NCI-H1092 treated with DMSO at 0.1 percent for 48 hours (cell line): Measurements from ENCODE around the gene CES2.
"Not testable (repeated sequence)": the region's sequence is repeated elsewhere in the genome, so short reads cannot be mapped to it uniquely, and the experiment has no call there.

ENCODE experiments used
- DNase-seq: peaks from one replicate; lab custom pipeline; 2025; lab: John Stamatoyannopoulos, UW

The CES2 gene

GRCh38 chr16:66935314-66936011 is at the start of gene CES2:
Gene CES2, plus strand, starts transcription at chr16:66935516. Its CDS starts 120 bp downstream, at chr16:66935636.
- no peak for DNase-seq

- DNase-seq: no peak
Measured at GRCh38 chr16:66886321-66886720, 49.0 kb upstream of the CES2 start.

- DNase-seq: no peak
Measured at GRCh38 chr16:66886914-66887313, 48.4 kb upstream of the CES2 start.

- no peak for DNase-seq
Measured at GRCh38 chr16:66888647-66889615, 46.4 kb upstream of the CES2 start.

GRCh38 chr16:66889622-66890021 is 45.7 kb upstream of the CES2 start:
- DNase-seq: no peak

GRCh38 chr16:66890799-66891198 is 44.5 kb upstream of the CES2 start:
- DNase-seq: no peak

- DNase-seq: no peak
Measured at GRCh38 chr16:66891360-66891759, 44.0 kb upstream of the CES2 start.

GRCh38 chr16:66891797-66892196 is 43.5 kb upstream of the CES2 start:
- no peak for DNase-seq

GRCh38 chr16:66894055-66894454 is 41.3 kb upstream of the CES2 start:
- DNase-seq: no peak

- DNase-seq: peak; percentile 40
Measured at GRCh38 chr16:66894948-66895688, 40.2 kb upstream of the CES2 start.

- DNase-seq: no peak
Measured at GRCh38 chr16:66895689-66895979, 39.7 kb upstream of the CES2 start.

- DNase-seq: no peak
Measured at GRCh38 chr16:66895999-66896398, 39.3 kb upstream of the CES2 start.

- DNase-seq: not testable (repeated sequence)
Measured at GRCh38 chr16:66896682-66897081, 38.6 kb upstream of the CES2 start.

GRCh38 chr16:66898207-66898606 is 37.1 kb upstream of the CES2 start:
- DNase-seq: no peak

GRCh38 chr16:66898933-66899309 is 36.4 kb upstream of the CES2 start:
- no peak for DNase-seq

GRCh38 chr16:66899310-66899944 is 35.9 kb upstream of the CES2 start:
- DNase-seq: peak; percentile 40

- DNase-seq: peak; percentile 40
Measured at GRCh38 chr16:66899945-66900710, 35.2 kb upstream of the CES2 start.

- DNase-seq: no peak
Measured at GRCh38 chr16:66900721-66901441, 34.4 kb upstream of the CES2 start.

- DNase-seq: no peak
Measured at GRCh38 chr16:66901626-66902025, 33.7 kb upstream of the CES2 start.

- no peak for DNase-seq
Measured at GRCh38 chr16:66902648-66903543, 32.4 kb upstream of the CES2 start.
